IMR-90 (cell line): Measurements from ENCODE around the gene SVEP1. TPM values are rescaled to one million over a fixed set of nuclear protein-coding genes. Genes with fewer than 3 reads are reported as not detected.
A peak's percentile ranks its signal among the peaks of the same experiment; 100 is the strongest.

Source experiments
- ATAC-seq: fragments of 200-7000 bp; cut with Tn5 transposase; 2 replicates; pipeline ENCODE4 v1.9.1; 2020; ENCODE audit warnings: low read depth, mild to moderate bottlenecking, moderate library complexity
- BruUV-seq: library from RNA; stranded (reverse); fragments of 400-500 nt; replicated peaks from 2 replicates; lab custom pipeline; 2021; lab: Mats Ljungman, UMichigan
- CTCF ChIA-PET: fragments of 300-600 bp; formaldehyde crosslinking; extraction: SDS; loops from one replicate; lab custom pipeline; 2021; ENCODE audit warnings: antibody characterized with exemption; lab: Yijun Ruan, JAX
- POLR2A ChIA-PET: fragments of 300-600 bp; sonication (Branson Sonifier 250); formaldehyde crosslinking; loops from one replicate; lab custom pipeline; 2022; ENCODE audit warnings: antibody characterized with exemption; ENCODE audit not compliant: unreplicated experiment; lab: Charles Lee
- DNase-seq: peaks from one replicate; pipeline ENCODE4 v3.0.0; 2013
- H2AFZ ChIP-seq: replicated peaks from 2 replicates; pipeline ENCODE3; 2013; ENCODE audit warnings: low read length, mild to moderate bottlenecking; ENCODE audit not compliant: poor library complexity
- H2AK5ac ChIP-seq: 2 replicates; pipeline ENCODE4 v1.6.1; 2013; ENCODE audit warnings: low read depth, low read length, inconsistent platforms
- H2AK9ac ChIP-seq: replicated peaks from 2 replicates; pipeline ENCODE3; 2013; ENCODE audit warnings: mild to moderate bottlenecking, low read depth, low read length, moderate library complexity; ENCODE audit not compliant: poor library complexity
- H2BK120ac ChIP-seq: 2 replicates; pipeline ENCODE4 v1.6.1; 2013; ENCODE audit warnings: low read depth, low read length, inconsistent platforms
- H2BK15ac ChIP-seq: 3 replicates; pipeline ENCODE4 v1.6.1; 2013; ENCODE audit warnings: low read depth, low read length, inconsistent platforms
- H2BK20ac ChIP-seq: 2 replicates; pipeline ENCODE4 v1.6.1; 2013; ENCODE audit warnings: low read depth, mild to moderate bottlenecking, inconsistent platforms, low read length, moderate library complexity
- H2BK5ac ChIP-seq: 2 replicates; pipeline ENCODE4 v1.6.1; 2013; ENCODE audit warnings: mild to moderate bottlenecking, low read depth, low read length, inconsistent platforms; ENCODE audit not compliant: poor library complexity, severe bottlenecking
- H3K14ac ChIP-seq: replicated peaks from 2 replicates; pipeline ENCODE4 v1.6.1; 2013; ENCODE audit warnings: low read depth, low read length, inconsistent platforms
- H3K18ac ChIP-seq: 2 replicates; pipeline ENCODE4 v1.6.1; 2013; ENCODE audit warnings: low read depth, low read length, control low read depth
- H3K23ac ChIP-seq: 2 replicates; pipeline ENCODE4 v1.6.1; 2013; ENCODE audit warnings: low read depth, low read length, inconsistent platforms
- H3K27ac ChIP-seq: 2 replicates; pipeline ENCODE4 v1.5.1; 2013; ENCODE audit warnings: mild to moderate bottlenecking, control low read depth, low read length; ENCODE audit not compliant: insufficient read depth
- H3K27me3 ChIP-seq: 2 replicates; pipeline ENCODE4 v1.6.1; 2013; ENCODE audit warnings: low read length; ENCODE audit not compliant: control insufficient read depth, insufficient read depth
- H3K36me3 ChIP-seq: 2 replicates; pipeline ENCODE4 v1.6.1; 2013; ENCODE audit warnings: low read length, mixed read lengths; ENCODE audit not compliant: control insufficient read depth, insufficient read depth
- H3K4ac ChIP-seq: 2 replicates; pipeline ENCODE4 v1.6.1; 2013; ENCODE audit warnings: low read depth, low read length, inconsistent platforms
- H3K4me1 ChIP-seq: 2 replicates; pipeline ENCODE4 v1.6.1; 2013; ENCODE audit warnings: low read length, mixed read lengths; ENCODE audit not compliant: control insufficient read depth, insufficient read depth
- H3K4me2 ChIP-seq: 2 replicates; pipeline ENCODE4 v1.6.1; 2013; ENCODE audit warnings: low read depth, mild to moderate bottlenecking, control low read depth, low read length, moderate library complexity
- H3K4me3 ChIP-seq: 2 replicates; pipeline ENCODE4 v1.5.1; 2013; ENCODE audit warnings: low read depth, mild to moderate bottlenecking, control low read depth, low read length, moderate library complexity; ENCODE audit not compliant: insufficient read depth
- H3K56ac ChIP-seq: 2 replicates; pipeline ENCODE4 v1.6.1; 2013; ENCODE audit warnings: low read length, inconsistent platforms; ENCODE audit not compliant: insufficient read depth; ENCODE audit errors: extremely low read depth
- H3K79me1 ChIP-seq, 2 experiments: 2 replicates each; pipeline ENCODE4 v1.6.1; 2013; ENCODE audit warnings: low read length in 2 of 2, inconsistent platforms in 1 of 2, low read depth in 1 of 2
- H3K9ac ChIP-seq: 2 replicates; pipeline ENCODE4 v1.6.1; 2013; ENCODE audit warnings: low read depth, low read length, control low read depth
- H3K9me1 ChIP-seq: 2 replicates; pipeline ENCODE4 v1.6.1; 2013; ENCODE audit warnings: low read length, inconsistent platforms; ENCODE audit not compliant: insufficient read depth
- H3K9me3 ChIP-seq: 2 replicates; pipeline ENCODE4 v1.6.1; 2013; ENCODE audit warnings: low read length; ENCODE audit not compliant: control insufficient read depth, insufficient read depth
- H4K20me1 ChIP-seq: 2 replicates; pipeline ENCODE4 v1.6.1; 2013; ENCODE audit warnings: low read length, inconsistent platforms; ENCODE audit not compliant: insufficient read depth
- H4K5ac ChIP-seq: 2 replicates; pipeline ENCODE4 v1.6.1; 2013; ENCODE audit warnings: mild to moderate bottlenecking, low read depth, low read length, control low read depth
- H4K8ac ChIP-seq, 2 experiments: 2 replicates each; pipeline ENCODE4 v1.6.1; 2013; ENCODE audit warnings: low read depth in 2 of 2, low read length in 2 of 2, control low read depth in 1 of 2, inconsistent platforms in 1 of 2
- H4K91ac ChIP-seq: 2 replicates; pipeline ENCODE4 v1.6.1; 2013; ENCODE audit warnings: low read depth, low read length, inconsistent platforms; ENCODE audit not compliant: insufficient read depth
- CEBPB ChIP-seq: IDR thresholded peaks from 2 replicates; pipeline ENCODE4 v1.6.1; 2012; ENCODE audit warnings: low read depth, low read length, improper control_type of control experiment
- ELK1 ChIP-seq: fragments of 150-350 bp; IDR thresholded peaks from 2 replicates; pipeline ENCODE4 v1.6.1; 2016; ENCODE audit warnings: low read depth, mild to moderate bottlenecking, low read length, moderate library complexity, borderline replicate concordance
- FOS ChIP-seq: fragments of 150-350 bp; IDR thresholded peaks from 2 replicates; pipeline ENCODE4 v1.6.1; 2016; ENCODE audit warnings: low read depth, low read length
- MAZ ChIP-seq: IDR thresholded peaks from 2 replicates; pipeline ENCODE4 v1.6.1; 2012; ENCODE audit warnings: low read depth, mild to moderate bottlenecking, low read length, improper control_type of control experiment, moderate library complexity, borderline replicate concordance
- NFE2L2 ChIP-seq: fragments of 150-350 bp; IDR thresholded peaks from 2 replicates; pipeline ENCODE4 v1.6.1; 2016; ENCODE audit warnings: low read depth, mild to moderate bottlenecking, low read length
- POLR2A ChIP-seq: IDR thresholded peaks from 2 replicates; pipeline ENCODE4 v1.6.1; 2012; ENCODE audit warnings: mild to moderate bottlenecking, low read depth, low read length
- WGBS, 2 experiments: methylation state at CpG; one replicate each; pipeline versions ENCODE4 v1.1.5 to v1.1.7; 2013; ENCODE audit warnings: missing lambda C conversion rate in 2 of 2; ENCODE audit not compliant: insufficient read length in 1 of 2; ENCODE audit errors: extremely low coverage in 2 of 2; 5-methylcytosine and 5-hydroxymethylcytosine counted together
- dilution Hi-C: fragments of 300-500 bp; cut with HindIII; formaldehyde crosslinking; loops from one replicate; pipeline ENCODE4 v1.14.3; 2018; ENCODE audit warnings: low sequenced_read_pairs; ENCODE audit not compliant: unreplicated experiment
- in situ Hi-C: fragments of 300-500 bp; cut with MboI; formaldehyde crosslinking; loops from 3 replicates; pipeline ENCODE4 v1.14.3; 2019; ENCODE audit warnings: low sequenced_read_pairs, inconsistent platforms, mixed read lengths
- intact Hi-C: fragments of 100-400 bp; cut with micrococcal nuclease; formaldehyde crosslinking; loops from 2 replicates; pipeline ENCODE4 v1.10.0; 2022
- polyA plus RNA-seq, 3 experiments: library from polyadenylated mRNA; depleted of rRNA; stranded (reverse); fragments of >200 nt; gene quantifications; 2 replicates each; pipeline ENCODE4 v1.2.3, GENCODE V29; 2012; ENCODE audit warnings: low replicate concordance in 1 of 3
- total RNA-seq: library from RNA; depleted of rRNA; stranded (reverse); fragments of >200 nt; gene quantifications from 2 replicates; pipeline ENCODE4 v1.2.3, GENCODE V29; 2012
- TF ChIP-seq, protein P1 (sequence below): conservative IDR thresholded peaks from 2 replicates; pipeline ENCODE4 v1.5.1; 2012; ENCODE audit warnings: mild to moderate bottlenecking, low read depth, low read length, improper control_type of control experiment

Gene SVEP1
- total and polyA plus RNA-seq, 2 of the 4 experiments (the other 2 are of a cell fraction) = 4.8 to 16.7 TPM

DNA sequence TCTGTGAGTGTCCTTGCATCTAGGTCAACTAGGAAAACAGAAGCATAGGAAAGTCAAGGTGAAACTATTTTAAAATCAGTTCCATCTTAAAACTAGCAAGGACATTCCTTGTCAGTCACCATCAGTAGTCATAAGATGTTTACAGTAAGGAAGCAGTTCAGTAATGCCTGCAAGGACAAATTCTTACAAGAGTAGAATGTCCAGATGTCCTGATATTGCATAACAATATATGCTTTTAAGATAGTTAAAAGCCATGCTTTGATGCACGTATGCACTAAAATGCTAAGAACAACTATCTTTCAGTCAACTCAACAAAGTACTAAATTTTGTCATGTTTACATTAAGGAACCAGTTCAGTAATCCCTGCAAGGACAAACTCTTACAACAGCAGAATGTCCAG is 11.3 kb upstream of the SVEP1 start:
- Histone ChIP-seq H2AFZ (no peak overlapping the region), H2BK20ac (peak overlapping the region; percentile 16; the same call in 1 of the 2 replicates), H2AK9ac (no peak overlapping the region), H2AK5ac (no peak overlapping the region), H3K18ac (peak overlapping the region; percentile 74), H3K4me2 (peak overlapping the region; percentile 31; the same call in 1 of the 2 replicates), H3K23ac (no peak overlapping the region), H4K5ac (peak overlapping the region; percentile 57; the same call in 1 of the 2 replicates), H3K4me3 (no peak overlapping the region), H4K20me1 (no peaks in the 10 kb centered on the region), H2BK5ac (peak overlapping the region; percentile 70), H3K56ac (no peak overlapping the region), H3K9me1 (no peaks in the 10 kb centered on the region), H3K36me3 (no peaks in the 10 kb centered on the region), H3K79me1 (no peaks in the 10 kb centered on the region), H3K14ac (no peak overlapping the region), H3K9ac (no peak overlapping the region), H2BK120ac (peak overlapping the region; percentile 32; the same call in 1 of the 2 replicates), H3K9me3 (0 out of 2 replicates have a peak, but pooled peaks cover 3% of the 10 kb centered on the region), H3K4ac (no peak overlapping the region), H3K27me3 (no peaks in the 10 kb centered on the region), H3K4me1 (peaks cover 10% of the 10 kb centered on the region), H3K27ac (no peak overlapping the region), H2BK15ac (no peak overlapping the region), H4K91ac (no peak overlapping the region), H4K8ac (no peak overlapping the region)
- dilution Hi-C loops = no loop called here
- CTCF ChIA-PET = no interaction called here
- intact Hi-C loops = no loop called here
- DNase-seq (no peak), ATAC-seq (no peak)
- in situ Hi-C loops = no loop called here
- no TSS peak for BruUV-seq
- no CpG with 5 or more reads among the region's 1 CpG for WGBS, 2 experiments
- POLR2A ChIA-PET = no interaction called here
- TF ChIP-seq NFE2L2 (no peak), ELK1 (no peak), CEBPB (no peak; the same call in 1 of the 2 replicates), FOS (no peak), MAZ (no peak), POLR2A (no peak)
- TF ChIP-seq, protein P1, sequence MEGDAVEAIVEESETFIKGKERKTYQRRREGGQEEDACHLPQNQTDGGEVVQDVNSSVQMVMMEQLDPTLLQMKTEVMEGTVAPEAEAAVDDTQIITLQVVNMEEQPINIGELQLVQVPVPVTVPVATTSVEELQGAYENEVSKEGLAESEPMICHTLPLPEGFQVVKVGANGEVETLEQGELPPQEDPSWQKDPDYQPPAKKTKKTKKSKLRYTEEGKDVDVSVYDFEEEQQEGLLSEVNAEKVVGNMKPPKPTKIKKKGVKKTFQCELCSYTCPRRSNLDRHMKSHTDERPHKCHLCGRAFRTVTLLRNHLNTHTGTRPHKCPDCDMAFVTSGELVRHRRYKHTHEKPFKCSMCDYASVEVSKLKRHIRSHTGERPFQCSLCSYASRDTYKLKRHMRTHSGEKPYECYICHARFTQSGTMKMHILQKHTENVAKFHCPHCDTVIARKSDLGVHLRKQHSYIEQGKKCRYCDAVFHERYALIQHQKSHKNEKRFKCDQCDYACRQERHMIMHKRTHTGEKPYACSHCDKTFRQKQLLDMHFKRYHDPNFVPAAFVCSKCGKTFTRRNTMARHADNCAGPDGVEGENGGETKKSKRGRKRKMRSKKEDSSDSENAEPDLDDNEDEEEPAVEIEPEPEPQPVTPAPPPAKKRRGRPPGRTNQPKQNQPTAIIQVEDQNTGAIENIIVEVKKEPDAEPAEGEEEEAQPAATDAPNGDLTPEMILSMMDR = no peak
